HEK293 (cell line): ENCODE results near the gene AP1S1.
A peak's percentile ranks its signal among the peaks of the same experiment; 100 is the strongest.

Experiments
- CTCF ChIA-PET: fragments of 350-600 bp; formaldehyde crosslinking; extraction: SDS; loops from one replicate; lab custom pipeline; 2021; ENCODE audit warnings: antibody characterized with exemption; lab: Yijun Ruan, JAX
- POLR2A ChIA-PET: fragments of 300-600 bp; formaldehyde crosslinking; extraction: SDS; loops from one replicate; lab custom pipeline; 2020; ENCODE audit warnings: antibody characterized with exemption, inconsistent platforms; lab: Yijun Ruan, JAX
- H3K27ac ChIP-seq: fragments of 200-500 bp; sonication (Bioruptor generic); 2 replicates; pipeline ENCODE4 v1.5.1; 2014; ENCODE audit warnings: low read depth, low read length, control low read depth, inconsistent platforms; ENCODE audit errors: extremely low read depth
- H3K36me3 ChIP-seq, 2 experiments: fragments of 200-500 bp in 1 of 2; sonication (Bioruptor generic) in 1 of 2; 1 replicate in 1 of 2; 2 replicates in 1 of 2; pipeline ENCODE4 v1.5.1; 2014 to 2017; ENCODE audit warnings: inconsistent platforms in 2 of 2, low read length in 2 of 2; ENCODE audit not compliant: control insufficient read depth in 2 of 2, insufficient read depth in 1 of 2
- H3K4me1 ChIP-seq: fragments of 200-500 bp; sonication (Bioruptor generic); 2 replicates; pipeline ENCODE4 v1.5.1; 2014; ENCODE audit warnings: mild to moderate bottlenecking, low read length, inconsistent platforms; ENCODE audit not compliant: control insufficient read depth, insufficient read depth
- H3K4me3 ChIP-seq: 2 replicates; pipeline ENCODE4 v1.5.1; 2011; ENCODE audit warnings: low read depth, mild to moderate bottlenecking, control low read depth, low read length, moderate library complexity
- H3K9me3 ChIP-seq: fragments of 200-500 bp; sonication (Bioruptor generic); 2 replicates; pipeline ENCODE4 v1.5.1; 2014; ENCODE audit warnings: low read depth, low read length, inconsistent platforms; ENCODE audit not compliant: control insufficient read depth, insufficient read depth
- KLF10 ChIP-seq: fragments of 450-650 bp; IDR thresholded peaks from 2 replicates; pipeline ENCODE4 v1.5.1; 2018; ENCODE audit warnings: missing biosample characterization, mild to moderate bottlenecking, missing genetic modification characterization
- SALL2 ChIP-seq: fragments of 450-650 bp; formaldehyde crosslinking; IDR thresholded peaks from 2 replicates; pipeline ENCODE4 v1.5.0; 2017; ENCODE audit warnings: missing biosample characterization, mild to moderate bottlenecking, missing genetic modification characterization, borderline replicate concordance
- TRIM28 ChIP-seq: IDR thresholded peaks from 2 replicates; pipeline ENCODE4 v1.6.1; 2011; ENCODE audit warnings: low read length, control low read depth, borderline replicate concordance
- YY1 ChIP-seq: fragments of 450-650 bp; formaldehyde crosslinking; IDR thresholded peaks from 2 replicates; pipeline ENCODE4 v1.5.1; 2018; ENCODE audit warnings: missing biosample characterization, missing genetic modification characterization
- ZEB2 ChIP-seq: fragments of 450-650 bp; formaldehyde crosslinking; IDR thresholded peaks from 2 replicates; pipeline ENCODE4 v1.5.1; 2016; ENCODE audit warnings: missing biosample characterization, missing genetic modification characterization
- ZFHX2 ChIP-seq: fragments of 450-650 bp; formaldehyde crosslinking; conservative IDR thresholded peaks from 2 replicates; pipeline ENCODE4 v1.5.1; 2016; ENCODE audit warnings: missing biosample characterization, missing genetic modification characterization
- ZNF114 ChIP-seq: fragments of 450-650 bp; formaldehyde crosslinking; IDR thresholded peaks from 2 replicates; pipeline ENCODE4 v1.5.0; 2017; ENCODE audit warnings: missing biosample characterization, missing genetic modification characterization
- ZNF140 ChIP-seq: fragments of 450-650 bp; formaldehyde crosslinking; IDR thresholded peaks from 2 replicates; pipeline ENCODE4 v1.5.1; 2016; ENCODE audit warnings: missing biosample characterization, missing genetic modification characterization
- ZNF155 ChIP-seq: fragments of 450-650 bp; formaldehyde crosslinking; IDR thresholded peaks from 2 replicates; pipeline ENCODE4 v1.5.1; 2016; ENCODE audit warnings: missing biosample characterization, missing genetic modification characterization
- ZNF157 ChIP-seq: fragments of 450-650 bp; formaldehyde crosslinking; IDR thresholded peaks from 2 replicates; pipeline ENCODE4 v1.5.1; 2016; ENCODE audit warnings: missing biosample characterization, missing genetic modification characterization
- ZNF211 ChIP-seq: fragments of 450-650 bp; formaldehyde crosslinking; IDR thresholded peaks from 2 replicates; pipeline ENCODE4 v1.5.1; 2016; ENCODE audit warnings: low read depth, missing biosample characterization, missing genetic modification characterization
- ZNF394 ChIP-seq: fragments of 450-650 bp; formaldehyde crosslinking; IDR thresholded peaks from 2 replicates; pipeline ENCODE4 v1.5.1; 2016; ENCODE audit warnings: missing biosample characterization, missing genetic modification characterization, mild to moderate bottlenecking, moderate library complexity, borderline replicate concordance
- ZNF501 ChIP-seq: fragments of 450-650 bp; formaldehyde crosslinking; IDR thresholded peaks from 2 replicates; pipeline ENCODE4 v1.5.1; 2016; ENCODE audit warnings: missing biosample characterization, missing genetic modification characterization
- ZNF549 ChIP-seq: fragments of 450-650 bp; IDR thresholded peaks from 2 replicates; pipeline ENCODE4 v1.5.1; 2018; ENCODE audit warnings: missing biosample characterization, missing genetic modification characterization, mild to moderate bottlenecking, inconsistent platforms, moderate library complexity
- ZNF654 ChIP-seq: fragments of 450-650 bp; formaldehyde crosslinking; IDR thresholded peaks from 2 replicates; pipeline ENCODE4 v1.5.1; 2016; ENCODE audit warnings: low read depth, missing biosample characterization, missing genetic modification characterization
- ZNF664 ChIP-seq: fragments of 450-650 bp; formaldehyde crosslinking; IDR thresholded peaks from 2 replicates; pipeline ENCODE4 v1.5.1; 2016; ENCODE audit warnings: missing biosample characterization, missing genetic modification characterization
- ZNF707 ChIP-seq: fragments of 450-650 bp; formaldehyde crosslinking; IDR thresholded peaks from 2 replicates; pipeline ENCODE4 v1.5.1; 2016; ENCODE audit warnings: missing biosample characterization, missing genetic modification characterization
- ZNF830 ChIP-seq: fragments of 450-650 bp; IDR thresholded peaks from 2 replicates; pipeline ENCODE4 v1.5.0; 2018; ENCODE audit warnings: missing biosample characterization, missing genetic modification characterization, low read depth, mild to moderate bottlenecking, moderate library complexity
- ZSCAN16 ChIP-seq: fragments of 450-650 bp; formaldehyde crosslinking; IDR thresholded peaks from 2 replicates; pipeline ENCODE4 v1.5.1; 2016; ENCODE audit warnings: missing biosample characterization, missing genetic modification characterization
- TF ChIP-seq, protein P1 (sequence below): fragments of 450-650 bp; formaldehyde crosslinking; optimal IDR thresholded peaks from 2 replicates; pipeline ENCODE3; 2016; ENCODE audit warnings: missing biosample characterization, mild to moderate bottlenecking, missing genetic modification characterization
- TF ChIP-seq, protein P2 (sequence below): fragments of 450-650 bp; formaldehyde crosslinking; IDR thresholded peaks from 2 replicates; pipeline ENCODE4 v1.5.1; 2016; ENCODE audit warnings: missing biosample characterization, missing genetic modification characterization
- TF ChIP-seq, protein P3 (sequence below): fragments of 450-650 bp; formaldehyde crosslinking; conservative IDR thresholded peaks from 2 replicates; pipeline ENCODE4 v1.5.1; 2016; ENCODE audit warnings: low read depth, missing biosample characterization, missing genetic modification characterization
- TF ChIP-seq, protein P4 (sequence below): fragments of 450-650 bp; formaldehyde crosslinking; IDR thresholded peaks from 2 replicates; pipeline ENCODE4 v1.5.1; 2017; ENCODE audit warnings: missing biosample characterization, missing genetic modification characterization
- TF ChIP-seq, protein P5 (sequence below): fragments of 450-650 bp; formaldehyde crosslinking; IDR thresholded peaks from 2 replicates; pipeline ENCODE4 v1.5.1; 2016; ENCODE audit warnings: missing biosample characterization, missing genetic modification characterization
- TF ChIP-seq, protein P6 (sequence below): fragments of 450-650 bp; formaldehyde crosslinking; IDR thresholded peaks from 2 replicates; pipeline ENCODE4 v1.5.1; 2016; ENCODE audit warnings: missing biosample characterization, missing genetic modification characterization, borderline replicate concordance

The AP1S1 gene

DNA sequence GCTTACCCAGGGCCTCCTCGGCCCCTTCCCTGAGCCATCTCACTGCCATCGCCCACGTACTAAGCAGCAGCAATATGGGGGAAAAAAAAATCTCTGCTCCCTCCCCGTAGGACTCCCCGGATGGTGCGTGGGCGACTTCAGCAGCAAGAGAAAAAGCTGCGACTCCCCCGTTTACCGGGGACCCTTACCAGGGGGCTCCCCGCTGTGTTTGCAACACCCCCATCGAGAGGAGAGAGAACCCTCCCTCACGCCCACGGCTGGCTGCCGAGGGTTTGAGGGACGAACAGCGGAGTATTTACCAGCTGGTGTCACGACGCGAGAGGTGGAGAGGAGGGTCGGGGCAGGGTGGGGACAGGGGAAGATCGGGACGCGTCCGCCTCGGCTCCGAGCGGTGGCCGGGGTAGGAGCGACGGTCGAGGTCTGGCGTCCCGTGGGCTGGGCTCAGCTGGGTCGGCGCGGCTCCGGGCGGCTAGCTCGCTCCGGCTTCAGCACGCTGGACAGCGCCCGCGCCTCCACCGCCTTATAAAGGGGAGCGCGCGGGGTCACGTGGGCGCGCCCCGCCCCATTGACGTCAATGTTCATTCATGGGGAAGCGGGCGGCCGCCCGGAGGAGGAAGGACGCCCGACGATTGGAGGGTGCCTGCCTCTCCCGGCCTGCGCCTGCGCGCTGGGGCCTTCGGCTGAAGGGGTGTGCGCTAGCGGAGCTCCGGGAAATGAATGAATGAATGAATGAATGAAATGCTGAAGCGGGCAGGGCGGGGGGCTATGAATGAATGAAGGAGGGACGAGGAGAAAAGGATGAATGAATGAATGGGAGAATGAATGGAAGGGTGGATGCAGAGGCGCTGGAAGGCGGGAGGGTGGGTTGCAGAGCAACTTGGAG is 11.0 kb downstream of the AP1S1 start, which contains the start of gene VGF:
TSS of gene VGF (minus strand) at position 495 of the 883 bp plus-strand sequence. CDS start 726 bp downstream, outside the sequence.
- ChIA-PET CTCF (interaction anchor here (0.6 to 2.4 kb wide), 7 partner anchors 9 to 258 kb away, joined by 3 to 14 read pairs (median 5); no protein-coding TSS in a partner anchor), POLR2A (interaction anchor here (0.7 to 1.2 kb wide), 7 partner anchors 9 to 620 kb away, joined by 3 to 6 read pairs (median 3); partner anchors contain the start of genes POP7, SERPINE1 and ZNHIT1)
- Histone ChIP-seq H3K27ac (no peak within 1 kb of the TSS), H3K9me3 (no peaks in the 10 kb centered on the region), H3K36me3 (no peaks in the 10 kb centered on the region), H3K4me1 (peaks cover 18% of the 10 kb centered on the region), H3K4me3 (peak within 1 kb of the TSS; percentile 15)
- no peak for TF ChIP-seq TRIM28
- TF ChIP-seq, protein P1, sequence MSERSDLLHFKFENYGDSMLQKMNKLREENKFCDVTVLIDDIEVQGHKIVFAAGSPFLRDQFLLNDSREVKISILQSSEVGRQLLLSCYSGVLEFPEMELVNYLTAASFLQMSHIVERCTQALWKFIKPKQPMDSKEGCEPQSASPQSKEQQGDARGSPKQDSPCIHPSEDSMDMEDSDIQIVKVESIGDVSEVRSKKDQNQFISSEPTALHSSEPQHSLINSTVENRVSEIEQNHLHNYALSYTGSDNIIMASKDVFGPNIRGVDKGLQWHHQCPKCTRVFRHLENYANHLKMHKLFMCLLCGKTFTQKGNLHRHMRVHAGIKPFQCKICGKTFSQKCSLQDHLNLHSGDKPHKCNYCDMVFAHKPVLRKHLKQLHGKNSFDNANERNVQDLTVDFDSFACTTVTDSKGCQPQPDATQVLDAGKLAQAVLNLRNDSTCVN (tag by site-specific recombination) = peak; percentile 98
- TF ChIP-seq ZNF707 (tag by site-specific recombination) = no peak
- TF ChIP-seq ZNF114 (tag by site-specific recombination) = no peak
- no peak for TF ChIP-seq ZNF140 (tag by site-specific recombination)
- no peak for TF ChIP-seq ZNF155
- no peak for TF ChIP-seq ZSCAN16 (tag by site-specific recombination)
- peak; percentile 97 for TF ChIP-seq ZFHX2 (tag by site-specific recombination)
- TF ChIP-seq, protein P2, sequence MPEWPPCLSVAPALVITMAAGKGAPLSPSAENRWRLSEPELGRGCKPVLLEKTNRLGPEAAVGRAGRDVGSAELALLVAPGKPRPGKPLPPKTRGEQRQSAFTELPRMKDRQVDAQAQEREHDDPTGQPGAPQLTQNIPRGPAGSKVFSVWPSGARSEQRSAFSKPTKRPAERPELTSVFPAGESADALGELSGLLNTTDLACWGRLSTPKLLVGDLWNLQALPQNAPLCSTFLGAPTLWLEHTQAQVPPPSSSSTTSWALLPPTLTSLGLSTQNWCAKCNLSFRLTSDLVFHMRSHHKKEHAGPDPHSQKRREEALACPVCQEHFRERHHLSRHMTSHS = no peak
- TF ChIP-seq ZNF664 (tag by site-specific recombination) = no peak
- TF ChIP-seq, protein P3, sequence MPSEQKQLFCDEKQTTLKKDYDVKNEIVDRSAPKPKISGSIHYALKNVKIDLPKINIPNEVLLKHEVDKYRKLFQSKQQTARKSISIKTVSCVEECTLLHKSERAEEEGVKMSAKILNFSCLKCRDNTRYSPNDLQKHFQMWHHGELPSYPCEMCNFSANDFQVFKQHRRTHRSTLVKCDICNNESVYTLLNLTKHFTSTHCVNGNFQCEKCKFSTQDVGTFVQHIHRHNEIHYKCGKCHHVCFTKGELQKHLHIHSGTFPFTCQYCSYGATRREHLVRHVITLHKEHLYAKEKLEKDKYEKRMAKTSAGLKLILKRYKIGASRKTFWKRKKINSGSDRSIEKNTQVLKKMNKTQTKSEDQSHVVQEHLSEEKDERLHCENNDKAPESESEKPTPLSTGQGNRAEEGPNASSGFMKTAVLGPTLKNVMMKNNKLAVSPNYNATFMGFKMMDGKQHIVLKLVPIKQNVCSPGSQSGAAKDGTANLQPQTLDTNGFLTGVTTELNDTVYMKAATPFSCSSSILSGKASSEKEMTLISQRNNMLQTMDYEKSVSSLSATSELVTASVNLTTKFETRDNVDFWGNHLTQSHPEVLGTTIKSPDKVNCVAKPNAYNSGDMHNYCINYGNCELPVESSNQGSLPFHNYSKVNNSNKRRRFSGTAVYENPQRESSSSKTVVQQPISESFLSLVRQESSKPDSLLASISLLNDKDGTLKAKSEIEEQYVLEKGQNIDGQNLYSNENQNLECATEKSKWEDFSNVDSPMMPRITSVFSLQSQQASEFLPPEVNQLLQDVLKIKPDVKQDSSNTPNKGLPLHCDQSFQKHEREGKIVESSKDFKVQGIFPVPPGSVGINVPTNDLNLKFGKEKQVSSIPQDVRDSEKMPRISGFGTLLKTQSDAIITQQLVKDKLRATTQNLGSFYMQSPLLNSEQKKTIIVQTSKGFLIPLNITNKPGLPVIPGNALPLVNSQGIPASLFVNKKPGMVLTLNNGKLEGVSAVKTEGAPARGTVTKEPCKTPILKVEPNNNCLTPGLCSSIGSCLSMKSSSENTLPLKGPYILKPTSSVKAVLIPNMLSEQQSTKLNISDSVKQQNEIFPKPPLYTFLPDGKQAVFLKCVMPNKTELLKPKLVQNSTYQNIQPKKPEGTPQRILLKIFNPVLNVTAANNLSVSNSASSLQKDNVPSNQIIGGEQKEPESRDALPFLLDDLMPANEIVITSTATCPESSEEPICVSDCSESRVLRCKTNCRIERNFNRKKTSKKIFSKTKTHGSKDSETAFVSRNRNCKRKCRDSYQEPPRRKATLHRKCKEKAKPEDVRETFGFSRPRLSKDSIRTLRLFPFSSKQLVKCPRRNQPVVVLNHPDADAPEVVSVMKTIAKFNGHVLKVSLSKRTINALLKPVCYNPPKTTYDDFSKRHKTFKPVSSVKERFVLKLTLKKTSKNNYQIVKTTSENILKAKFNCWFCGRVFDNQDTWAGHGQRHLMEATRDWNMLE (tag by site-specific recombination) = no peak
- TF ChIP-seq YY1 (tag by site-specific recombination) = no peak
- peak; percentile 60; the same call in 1 of the 2 replicates for TF ChIP-seq ZNF501 (tag by site-specific recombination)
- no peak for TF ChIP-seq ZNF211 (tag by site-specific recombination)
- TF ChIP-seq ZNF654 (tag by site-specific recombination) = no peak
- no peak for TF ChIP-seq ZNF830 (tag by site-specific recombination)
- TF ChIP-seq, protein P4, sequence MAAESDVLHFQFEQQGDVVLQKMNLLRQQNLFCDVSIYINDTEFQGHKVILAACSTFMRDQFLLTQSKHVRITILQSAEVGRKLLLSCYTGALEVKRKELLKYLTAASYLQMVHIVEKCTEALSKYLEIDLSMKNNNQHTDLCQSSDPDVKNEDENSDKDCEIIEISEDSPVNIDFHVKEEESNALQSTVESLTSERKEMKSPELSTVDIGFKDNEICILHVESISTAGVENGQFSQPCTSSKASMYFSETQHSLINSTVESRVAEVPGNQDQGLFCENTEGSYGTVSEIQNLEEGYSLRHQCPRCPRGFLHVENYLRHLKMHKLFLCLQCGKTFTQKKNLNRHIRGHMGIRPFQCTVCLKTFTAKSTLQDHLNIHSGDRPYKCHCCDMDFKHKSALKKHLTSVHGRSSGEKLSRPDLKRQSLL (tag by site-specific recombination) = peak; percentile 63; the same call in 1 of the 2 replicates
- TF ChIP-seq ZNF157 (tag by site-specific recombination) = no peak
- peak; percentile 52; the same call in 1 of the 2 replicates for TF ChIP-seq ZEB2 (tag by site-specific recombination)
- peak; percentile 97 for TF ChIP-seq KLF10 (tag by site-specific recombination)
- TF ChIP-seq, protein P5, sequence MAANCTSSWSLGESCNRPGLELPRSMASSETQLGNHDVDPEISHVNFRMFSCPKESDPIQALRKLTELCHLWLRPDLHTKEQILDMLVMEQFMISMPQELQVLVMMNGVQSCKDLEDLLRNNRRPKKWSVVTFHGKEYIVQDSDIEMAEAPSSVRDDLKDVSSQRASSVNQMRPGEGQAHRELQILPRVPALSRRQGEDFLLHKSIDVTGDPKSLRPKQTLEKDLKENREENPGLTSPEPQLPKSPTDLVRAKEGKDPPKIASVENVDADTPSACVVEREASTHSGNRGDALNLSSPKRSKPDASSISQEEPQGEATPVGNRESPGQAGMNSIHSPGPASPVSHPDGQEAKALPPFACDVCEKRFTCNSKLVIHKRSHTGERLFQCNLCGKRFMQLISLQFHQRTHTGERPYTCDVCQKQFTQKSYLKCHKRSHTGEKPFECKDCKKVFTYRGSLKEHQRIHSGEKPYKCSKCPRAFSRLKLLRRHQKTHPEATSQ (tag by site-specific recombination) = peak; percentile 40; the same call in 1 of the 2 replicates
- TF ChIP-seq, protein P6, sequence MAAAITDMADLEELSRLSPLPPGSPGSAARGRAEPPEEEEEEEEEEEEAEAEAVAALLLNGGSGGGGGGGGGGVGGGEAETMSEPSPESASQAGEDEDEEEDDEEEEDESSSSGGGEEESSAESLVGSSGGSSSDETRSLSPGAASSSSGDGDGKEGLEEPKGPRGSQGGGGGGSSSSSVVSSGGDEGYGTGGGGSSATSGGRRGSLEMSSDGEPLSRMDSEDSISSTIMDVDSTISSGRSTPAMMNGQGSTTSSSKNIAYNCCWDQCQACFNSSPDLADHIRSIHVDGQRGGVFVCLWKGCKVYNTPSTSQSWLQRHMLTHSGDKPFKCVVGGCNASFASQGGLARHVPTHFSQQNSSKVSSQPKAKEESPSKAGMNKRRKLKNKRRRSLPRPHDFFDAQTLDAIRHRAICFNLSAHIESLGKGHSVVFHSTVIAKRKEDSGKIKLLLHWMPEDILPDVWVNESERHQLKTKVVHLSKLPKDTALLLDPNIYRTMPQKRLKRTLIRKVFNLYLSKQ = no peak
- TF ChIP-seq ZNF549 (tag by site-specific recombination) = no peak
- TF ChIP-seq SALL2 (tag by site-specific recombination) = no peak
- TF ChIP-seq ZNF394 (tag by site-specific recombination) = peak; percentile 72; the same call in 1 of the 2 replicates
